ENCODE results near the gene MEAK7. TPM values are rescaled to one million over a fixed set of nuclear protein-coding genes. Genes with fewer than 3 reads are reported as not detected.

Gene MEAK7
- total RNA-seq, 1 experiment from 2014 or later, result 62.3 TPM

- intact Hi-C loops (cut with micrococcal nuclease), result no loop called here
- no peak overlapping the region for H3K27ac Mint-ChIP-seq (ENCODE audit: low read depth, unreplicated experiment)
- no TSS peak for BruUV-seq (replicated peaks)
- H3K9me3 Mint-ChIP-seq (ENCODE audit: unreplicated experiment), result no peaks in the 10 kb centered on the region
- no peak overlapping the region for H3K4me3 Mint-ChIP-seq (ENCODE audit: unreplicated experiment)
- no peak for TF ChIP-seq CTCF (IDR thresholded peaks at IDR 0.05; ENCODE audit: unreplicated experiment)
- no peaks in the 10 kb centered on the region for H3K27me3 Mint-ChIP-seq (ENCODE audit: insufficient read depth, unreplicated experiment)
- ChIA-PET CTCF (interaction anchor here (0.9 kb wide), 1 partner anchor 13 kb away, joined by 4 read pairs; no protein-coding TSS in a partner anchor), POLR2A (no interaction called here)
- H3K4me1 Mint-ChIP-seq (ENCODE audit: insufficient read depth, unreplicated experiment), result no peaks in the 10 kb centered on the region
- no peak for DNase-seq (ENCODE audit: unreplicated experiment)
- no peaks in the 10 kb centered on the region for H3K36me3 Mint-ChIP-seq (ENCODE audit: insufficient read depth, unreplicated experiment)
These were observed 42.4 kb upstream of the MEAK7 start for GRCh38 chr16:84546669-84547545.

- CTCF ChIA-PET, result interaction anchor here (1.2 kb wide), 1 partner anchor 17 kb away, joined by 3 read pairs; no protein-coding TSS in a partner anchor
- Mint-ChIP-seq H3K4me1 (ENCODE audit: insufficient read depth, unreplicated experiment) (no peaks in the 10 kb centered on the region), H3K27me3 (ENCODE audit: insufficient read depth, unreplicated experiment) (no peaks in the 10 kb centered on the region), H3K36me3 (ENCODE audit: insufficient read depth, unreplicated experiment) (no peaks in the 10 kb centered on the region), H3K27ac (ENCODE audit: low read depth, unreplicated experiment) (no peak overlapping the region), H3K9me3 (ENCODE audit: unreplicated experiment) (no peaks in the 10 kb centered on the region), H3K4me3 (ENCODE audit: unreplicated experiment) (no peak overlapping the region)
- DNase-seq (ENCODE audit: unreplicated experiment), result no peak
- BruUV-seq (replicated peaks), result no TSS peak
- POLR2A ChIA-PET, result no interaction called here
- intact Hi-C loops (cut with micrococcal nuclease), result no loop called here
- no peak for TF ChIP-seq CTCF (IDR thresholded peaks at IDR 0.05; ENCODE audit: unreplicated experiment)
These were observed 40.8 kb upstream of the MEAK7 start for GRCh38 chr16:84545114-84545737.

GRCh38 chr16:84544031-84544773 lies 39.7 kb upstream of the MEAK7 start:
- no peaks in the 10 kb centered on the region for H3K9me3 Mint-ChIP-seq (ENCODE audit: unreplicated experiment)
- no peak overlapping the region for H3K4me3 Mint-ChIP-seq (ENCODE audit: unreplicated experiment)
- no peak for DNase-seq (ENCODE audit: unreplicated experiment)
- no peaks in the 10 kb centered on the region for H3K27me3 Mint-ChIP-seq (ENCODE audit: insufficient read depth, unreplicated experiment)
- H3K27ac Mint-ChIP-seq (ENCODE audit: low read depth, unreplicated experiment), result no peak overlapping the region
- intact Hi-C loops (cut with micrococcal nuclease), result no loop called here
- POLR2A ChIA-PET, result interaction anchor here (0.6 kb wide), 1 partner anchor 9 kb away, joined by 4 read pairs; no protein-coding TSS in a partner anchor
- H3K36me3 Mint-ChIP-seq (ENCODE audit: insufficient read depth, unreplicated experiment), result no peaks in the 10 kb centered on the region
- no peaks in the 10 kb centered on the region for H3K4me1 Mint-ChIP-seq (ENCODE audit: insufficient read depth, unreplicated experiment)
- CTCF ChIA-PET, result interaction anchor here (0.6 to 1.7 kb wide), 3 partner anchors 16 to 98 kb away, joined by 3 to 11 read pairs (median 3); no protein-coding TSS in a partner anchor
- TF ChIP-seq CTCF (IDR thresholded peaks at IDR 0.05; ENCODE audit: unreplicated experiment), result no peak
- BruUV-seq (replicated peaks), result no TSS peak

- POLR2A ChIA-PET, result no interaction called here
- no peak for TF ChIP-seq CTCF (IDR thresholded peaks at IDR 0.05; ENCODE audit: unreplicated experiment)
- CTCF ChIA-PET, result interaction anchor here (1.7 kb wide), 1 partner anchor 37 kb away, joined by 11 read pairs; no protein-coding TSS in a partner anchor
- intact Hi-C loops (cut with micrococcal nuclease), result no loop called here
- H3K9me3 Mint-ChIP-seq (ENCODE audit: unreplicated experiment), result no peaks in the 10 kb centered on the region
- no peak overlapping the region for H3K27ac Mint-ChIP-seq (ENCODE audit: low read depth, unreplicated experiment)
- BruUV-seq (replicated peaks), result no TSS peak
- no peaks in the 10 kb centered on the region for H3K27me3 Mint-ChIP-seq (ENCODE audit: insufficient read depth, unreplicated experiment)
- no peaks in the 10 kb centered on the region for H3K4me1 Mint-ChIP-seq (ENCODE audit: insufficient read depth, unreplicated experiment)
- no peaks in the 10 kb centered on the region for H3K36me3 Mint-ChIP-seq (ENCODE audit: insufficient read depth, unreplicated experiment)
- DNase-seq (ENCODE audit: unreplicated experiment), result no peak
- H3K4me3 Mint-ChIP-seq (ENCODE audit: unreplicated experiment), result no peak overlapping the region
These were observed 38.8 kb upstream of the MEAK7 start for GRCh38 chr16:84543253-84543652.

All from MCF 10A (cell line).